Hypothalamus (tissue), 51 donors: ENCODE measurements around the gene CHST8.

Source experiments
- DNase-seq, 51 donors: peaks; one replicate each; lab custom pipeline; 2025; lab: John Stamatoyannopoulos, UW

Gene CHST8

DNA sequence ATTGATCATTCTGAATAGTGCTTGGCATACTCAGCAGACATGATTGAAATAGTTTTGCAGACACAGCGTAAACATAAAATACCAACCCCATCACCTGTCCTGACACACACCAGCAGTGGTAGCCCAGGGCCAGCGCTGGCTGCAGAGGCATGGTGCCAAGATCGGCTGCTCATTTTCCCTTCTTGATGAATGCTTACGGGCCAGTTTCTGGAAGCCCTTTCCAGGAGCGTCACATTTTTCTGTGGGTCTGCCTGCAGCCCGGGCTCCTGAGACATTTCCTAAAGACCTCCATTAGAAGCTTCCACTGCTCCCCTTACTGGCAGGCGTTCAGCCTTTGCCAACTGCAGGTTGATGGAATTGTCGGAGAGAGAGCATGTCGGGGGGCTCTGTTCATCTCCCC lies 48.6 kb downstream of the CHST8 start:
- DNase-seq: no peak

DNA sequence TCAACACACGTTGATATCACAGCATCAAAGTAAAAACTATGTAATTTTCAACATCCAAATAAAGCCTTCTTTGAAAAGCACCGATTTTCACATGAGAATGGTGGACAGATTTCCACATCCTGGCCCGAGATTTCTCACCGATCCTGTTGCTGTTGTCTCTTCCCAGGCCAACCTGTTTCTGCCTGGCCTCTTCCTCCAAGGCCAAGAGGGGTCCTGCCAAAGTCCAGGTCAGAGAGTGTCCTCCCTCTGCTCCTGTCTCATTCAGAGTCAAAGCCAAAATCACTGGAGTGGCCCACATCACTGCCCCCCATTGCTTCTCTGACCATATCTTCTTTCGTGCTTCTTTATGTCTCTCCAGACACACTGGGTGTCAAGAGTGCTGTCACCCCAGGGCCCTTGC lies 49.5 kb downstream of the CHST8 start:
- DNase-seq: no peak

DNA sequence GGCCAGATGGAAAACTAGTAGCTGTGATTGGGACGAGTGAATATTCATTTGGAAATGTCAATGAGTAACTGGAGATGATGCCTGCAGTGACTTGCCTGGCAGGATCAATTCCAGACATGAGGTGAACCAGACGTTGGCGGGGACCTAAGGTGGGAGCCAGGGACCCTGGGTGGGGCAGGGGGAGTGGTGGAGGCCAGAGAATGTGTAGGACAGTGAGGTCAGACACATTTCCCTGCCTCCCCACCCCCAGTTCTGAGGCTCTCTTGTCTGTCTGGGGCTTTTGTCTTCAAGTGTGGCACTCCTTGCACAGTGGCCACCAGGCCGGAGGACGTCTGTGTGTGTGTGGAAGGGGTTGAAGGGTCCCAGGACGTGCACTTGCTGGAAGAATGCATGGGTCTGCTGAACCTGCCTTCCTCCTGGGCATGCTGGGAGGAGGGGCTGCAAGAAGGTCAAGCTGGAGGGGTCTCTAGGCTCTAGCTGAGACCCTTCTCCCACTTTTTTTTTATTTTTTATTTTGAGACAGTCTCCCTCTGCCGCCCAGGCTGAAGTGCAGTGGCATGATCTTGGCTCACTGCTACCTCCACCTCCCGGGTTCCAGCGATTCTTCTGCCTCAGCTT lies 51.6 kb downstream of the CHST8 start:
- DNase-seq: no peak

DNA sequence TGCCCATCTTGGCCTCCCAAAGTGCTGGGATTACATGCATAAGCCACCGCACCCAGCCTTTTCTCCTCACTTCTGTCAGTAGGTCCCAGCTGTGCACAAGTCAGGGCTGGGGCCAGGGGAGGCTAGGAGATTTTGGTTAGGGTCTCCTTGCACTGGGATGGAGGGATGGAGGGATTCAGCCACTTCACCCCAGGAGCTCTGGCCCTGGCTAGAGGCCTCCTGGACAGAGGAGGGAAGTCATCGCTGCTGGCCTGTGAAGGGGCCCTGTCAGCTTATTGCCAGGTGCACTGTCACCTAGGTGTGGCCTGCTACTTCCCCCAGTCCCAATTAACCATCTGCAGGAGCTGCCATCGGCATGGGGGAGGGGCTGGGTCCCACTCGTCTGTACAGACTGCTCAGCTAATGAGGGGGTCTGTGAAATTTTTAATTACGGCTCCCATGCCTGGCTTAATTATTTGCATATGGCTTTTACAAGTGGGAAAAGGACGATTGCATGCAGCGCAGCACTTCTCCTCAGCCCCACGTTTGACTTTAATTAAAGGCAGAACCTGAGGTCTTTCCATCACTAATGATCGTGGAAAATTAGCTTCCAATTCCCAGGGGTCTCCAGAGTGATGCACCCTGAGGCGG lies 52.4 kb downstream of the CHST8 start:
- no peak for DNase-seq

DNA sequence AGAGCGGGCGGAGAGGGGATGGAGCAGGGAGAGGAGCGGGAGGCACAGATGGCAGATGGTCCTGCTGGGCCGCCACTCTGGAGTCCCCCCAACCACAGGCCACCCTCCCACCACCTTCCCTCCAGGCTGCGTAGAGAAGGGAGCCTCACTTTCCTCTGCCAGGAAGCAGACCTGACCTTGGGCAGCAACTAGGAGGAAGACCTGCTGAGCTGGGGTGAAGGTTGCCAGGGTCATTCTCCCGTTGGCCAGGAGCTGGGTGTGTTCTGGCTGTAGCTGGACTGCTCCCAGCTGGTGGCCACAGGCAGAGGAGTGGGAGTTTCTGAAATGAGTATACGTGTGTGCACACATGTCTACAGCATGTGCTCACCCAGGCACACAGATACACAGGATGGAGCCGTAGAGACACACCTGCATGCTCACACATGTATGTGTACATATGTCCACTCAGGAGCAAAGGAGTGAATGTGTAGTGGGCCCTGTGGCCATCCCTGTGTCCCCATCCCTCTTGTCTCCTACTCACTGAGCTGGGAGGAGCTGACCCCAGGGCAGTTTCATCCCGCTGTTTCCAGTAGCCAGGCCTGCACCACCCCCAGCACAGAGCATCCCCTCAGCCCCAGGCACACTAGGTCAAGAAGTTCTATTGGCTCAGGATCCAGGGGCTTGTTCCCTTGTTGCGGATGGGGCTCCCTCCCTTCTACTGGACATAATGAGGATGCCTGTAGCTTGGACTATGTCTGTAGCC lies 53.0 kb downstream of the CHST8 start:
- DNase-seq: no peak

DNA sequence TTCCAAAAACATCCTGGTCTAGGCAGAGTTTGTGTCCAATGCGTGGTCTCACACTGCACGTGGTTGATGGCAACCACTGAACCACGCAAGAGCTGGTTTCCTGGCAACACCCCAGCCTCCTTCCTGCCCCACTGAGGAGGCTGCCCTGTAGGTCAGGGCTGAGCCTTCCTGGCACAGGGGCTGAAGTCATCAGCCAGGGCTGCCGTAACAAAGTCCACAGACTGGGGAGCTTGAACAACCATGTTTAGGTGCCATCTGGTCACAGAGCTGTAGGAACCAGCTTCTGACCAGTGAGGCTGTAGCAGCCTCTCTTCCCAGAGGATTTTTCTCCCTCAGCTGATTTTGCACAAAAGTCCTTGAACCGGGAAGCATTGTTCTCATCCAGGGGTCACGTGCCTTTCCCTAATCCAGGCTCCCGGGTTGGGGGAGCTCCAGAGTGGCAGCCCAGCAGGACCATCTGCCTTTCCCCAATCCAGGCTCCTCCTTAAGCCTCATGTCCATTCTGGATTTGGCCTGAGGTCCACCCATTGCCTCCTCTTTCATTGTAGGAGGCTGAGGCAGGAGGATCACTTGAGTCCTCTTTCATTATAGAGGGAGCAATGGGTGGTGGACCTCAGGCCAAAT lies 53.9 kb downstream of the CHST8 start:
- DNase-seq: no peak

DNA sequence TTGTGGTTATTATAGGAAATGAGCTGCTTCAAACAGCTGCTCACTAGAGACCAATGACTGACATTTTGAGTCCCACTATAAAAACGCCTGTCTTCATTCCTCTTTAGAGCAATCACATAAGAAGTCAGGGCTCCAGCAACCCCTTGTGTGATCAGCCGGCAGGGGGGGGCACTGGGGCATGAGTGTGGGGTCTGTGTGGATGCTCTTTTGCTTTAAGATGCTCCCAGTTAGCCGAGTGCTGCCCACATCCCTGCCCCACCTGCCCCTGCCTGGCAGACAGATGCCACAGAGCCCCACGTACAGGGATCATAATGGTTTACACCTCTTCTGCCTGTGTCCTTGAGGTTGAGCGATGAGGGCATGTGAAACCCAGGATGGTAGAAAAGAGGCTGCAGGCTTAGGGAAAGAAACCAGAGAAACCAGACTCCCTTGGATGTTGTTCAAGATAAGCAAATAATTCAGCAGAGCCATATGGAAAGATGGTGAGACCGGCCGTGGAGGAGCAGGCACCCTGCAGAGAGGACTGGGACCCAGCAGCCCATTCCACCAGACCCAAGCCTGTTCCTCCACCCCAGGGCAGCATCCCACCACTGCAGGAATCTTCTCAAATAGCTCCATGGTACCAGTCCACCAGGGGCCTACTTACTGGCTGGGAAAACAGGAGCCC lies 55.4 kb downstream of the CHST8 start:
- DNase-seq: no peak

DNA sequence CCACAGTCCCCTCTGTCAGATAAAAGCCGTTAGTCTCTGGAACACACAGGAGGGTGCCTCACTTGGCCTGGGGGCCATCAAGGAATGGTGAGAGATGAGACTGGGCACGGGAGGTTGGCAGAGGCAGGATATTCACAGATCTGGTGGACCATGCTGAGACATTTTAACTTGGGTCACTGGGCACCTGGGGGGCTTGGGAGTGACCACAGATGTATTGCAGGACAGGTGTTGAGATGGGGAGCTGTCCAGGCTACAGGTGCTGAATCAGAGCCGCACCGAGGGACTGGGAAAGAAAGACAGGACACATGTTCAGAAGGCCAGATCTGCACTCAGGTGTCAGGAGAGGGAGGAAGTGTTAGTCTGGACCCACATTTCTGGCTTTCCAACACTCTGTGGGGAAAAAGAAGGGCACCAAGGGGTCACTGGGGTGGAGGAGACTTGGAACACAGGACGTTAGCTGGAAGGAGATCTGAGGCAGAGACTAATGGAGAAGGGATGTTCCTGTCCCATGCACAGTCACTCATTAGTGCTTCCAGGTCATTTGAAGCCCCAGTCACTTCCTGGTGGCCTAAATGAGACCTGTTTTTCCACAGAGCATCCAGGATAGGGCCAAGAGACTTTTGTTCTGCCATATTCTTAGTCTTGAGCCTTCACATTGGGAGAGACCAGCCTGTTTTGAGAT lies 56.1 kb downstream of the CHST8 start:
- DNase-seq: no peak

DNA sequence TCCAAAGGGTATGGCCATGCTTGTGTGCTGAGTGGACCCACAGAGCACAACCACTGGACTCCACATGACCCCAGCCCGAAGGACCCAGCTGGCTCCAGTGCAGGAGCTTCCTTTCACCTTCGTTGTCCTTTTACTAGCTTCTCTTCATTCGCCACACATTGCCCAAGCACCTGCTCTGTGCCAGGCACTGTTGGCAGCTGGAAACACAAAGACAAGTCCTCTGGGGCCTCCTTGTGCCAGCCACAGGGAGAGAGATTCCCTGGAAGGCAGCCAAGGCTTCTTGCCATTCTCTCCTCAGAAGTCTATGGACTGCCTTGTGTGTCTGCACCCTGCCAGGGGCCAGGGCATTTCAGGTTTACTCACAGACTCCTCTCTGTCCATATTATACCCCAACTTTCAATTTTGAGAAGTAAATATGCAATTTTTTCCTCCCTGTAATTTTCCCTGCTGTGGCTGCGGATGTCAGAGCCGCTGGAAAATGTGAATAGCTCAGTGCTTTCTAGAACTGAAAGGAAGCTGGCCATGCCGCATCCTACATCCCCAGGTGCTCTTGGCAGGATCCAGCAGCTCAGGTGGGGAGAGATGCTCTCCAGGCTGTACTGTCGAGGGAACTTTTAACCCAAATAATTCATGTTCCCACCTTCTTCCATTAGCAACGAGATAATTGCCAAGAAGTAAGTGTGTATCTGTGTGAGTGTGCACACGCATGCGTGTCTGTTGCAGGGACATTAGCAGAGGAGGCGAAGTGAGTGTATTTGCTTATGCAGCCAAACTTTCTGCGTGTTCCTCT lies 57.2 kb downstream of the CHST8 start:
- DNase-seq: peak in 41 of 51 donors; percentile 5 to 80 (median 38)

DNA sequence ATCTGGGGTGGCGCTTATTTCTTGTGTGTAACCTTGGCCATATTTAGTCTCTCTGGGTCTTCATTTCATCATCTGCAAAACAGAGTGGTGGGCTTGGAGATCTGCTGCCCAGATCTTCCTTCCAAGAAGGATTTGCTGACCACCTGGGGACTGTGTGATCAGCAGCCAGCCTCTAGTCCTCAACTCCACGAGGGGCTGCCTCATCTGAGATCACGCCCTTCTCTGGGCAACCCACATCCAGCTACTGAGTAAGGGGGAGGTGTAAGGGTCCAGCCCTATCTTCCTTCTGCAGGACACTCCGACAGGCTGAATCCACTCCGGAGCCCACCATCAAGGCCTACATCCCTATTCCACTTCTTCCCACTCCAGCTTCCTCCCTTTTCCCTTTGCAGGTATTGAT lies 57.9 kb downstream of the CHST8 start:
- no peak for DNase-seq

DNA sequence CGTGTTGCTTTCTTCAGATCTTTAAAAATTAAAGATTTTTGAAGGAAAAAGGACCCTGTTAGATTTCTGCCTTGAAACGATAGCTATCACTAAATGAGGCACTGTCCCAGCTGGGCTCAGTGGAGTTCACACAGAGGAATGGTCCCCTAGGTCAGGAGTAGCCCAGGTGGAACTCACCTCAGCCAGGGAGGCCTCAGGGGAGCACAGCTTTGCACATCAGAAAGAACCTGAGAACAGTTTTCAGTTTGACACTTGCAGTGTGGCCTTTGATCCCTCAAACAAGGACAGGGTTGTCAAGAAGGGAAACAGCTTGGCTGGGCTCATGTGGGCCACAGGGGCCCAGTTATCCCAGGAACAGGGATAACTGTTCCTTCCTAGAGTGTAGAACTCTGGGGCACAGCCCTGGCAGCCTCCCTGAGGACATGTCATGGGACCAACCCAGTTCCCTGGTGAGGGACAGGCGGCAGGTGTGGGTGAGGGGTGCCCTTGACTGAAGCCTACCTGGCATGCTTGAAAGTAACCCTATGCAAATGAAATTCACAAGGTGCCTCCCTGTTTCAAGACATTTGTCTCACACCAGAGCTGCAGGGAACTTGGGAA lies 59.4 kb downstream of the CHST8 start:
- no peak for DNase-seq

DNA sequence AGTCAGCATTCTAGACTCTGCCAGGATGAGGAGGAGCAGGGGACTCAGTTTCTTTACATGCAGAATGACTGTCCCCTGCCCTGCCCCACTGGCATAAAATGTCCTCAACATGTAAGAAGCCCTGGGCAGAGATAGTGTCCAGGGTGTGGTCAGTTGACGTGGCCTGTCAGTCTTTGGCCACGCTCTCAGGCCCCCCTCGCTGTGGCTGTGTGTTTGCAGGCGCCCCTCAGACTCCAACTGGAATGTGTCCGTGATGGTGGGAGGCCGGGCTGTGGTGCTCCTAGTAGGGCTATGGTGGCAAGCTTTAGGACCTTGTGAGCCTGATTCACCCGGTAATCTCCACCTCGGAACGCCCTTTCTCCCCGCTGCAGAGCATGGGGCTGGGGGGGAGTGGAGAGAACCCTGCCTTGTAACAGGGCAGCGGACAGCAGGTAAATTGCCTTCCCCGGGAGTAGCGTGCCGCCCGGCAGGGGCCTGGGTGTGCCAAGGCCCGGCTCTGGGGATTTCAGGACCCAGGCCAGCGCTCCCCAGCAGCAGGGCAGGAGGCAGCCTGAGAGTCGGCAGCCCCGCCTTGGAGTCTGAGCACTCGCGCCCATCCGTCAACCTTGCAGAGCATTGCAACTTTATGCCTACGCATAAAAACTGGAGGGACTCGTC lies 62.3 kb downstream of the CHST8 start:
- peak in 4 of 51 donors; percentile 12 to 31 (median 21) for DNase-seq

DNA sequence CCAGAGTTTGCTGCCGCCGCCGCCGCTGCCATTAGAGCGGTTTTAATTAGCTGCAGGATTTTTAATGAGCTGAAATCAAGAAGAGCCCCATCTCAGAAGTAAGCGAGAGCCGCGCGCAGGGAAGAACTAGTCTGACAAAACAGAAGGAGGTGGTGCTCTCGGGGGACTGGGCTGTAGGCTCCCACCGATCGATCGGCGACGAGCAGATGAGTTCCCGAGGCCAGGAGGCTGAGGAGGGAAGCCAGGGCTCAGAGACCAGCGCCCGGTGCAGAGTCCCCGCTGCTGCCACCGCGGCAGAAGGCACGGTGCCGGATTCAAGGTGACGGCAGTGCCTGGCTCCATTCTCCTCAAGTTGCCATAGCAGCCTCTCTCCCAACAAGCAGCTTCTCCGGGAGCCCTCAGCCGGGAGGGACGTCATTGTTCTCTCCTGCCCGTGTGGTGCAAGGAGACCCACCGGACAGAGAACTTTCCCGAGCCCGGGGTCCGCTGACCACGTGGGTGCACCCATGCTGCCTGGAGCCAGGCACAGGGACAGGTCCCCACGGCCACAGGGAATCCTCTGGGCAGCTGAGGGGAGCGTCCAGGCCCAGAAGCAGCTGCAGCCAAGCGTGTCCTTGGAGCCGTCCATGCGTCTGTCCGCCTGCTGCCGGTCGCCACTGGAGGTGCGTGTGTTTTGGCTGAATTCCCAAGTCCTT lies 62.9 kb downstream of the CHST8 start:
- DNase-seq: peak in 9 of 51 donors; percentile 13 to 46 (median 19)

DNA sequence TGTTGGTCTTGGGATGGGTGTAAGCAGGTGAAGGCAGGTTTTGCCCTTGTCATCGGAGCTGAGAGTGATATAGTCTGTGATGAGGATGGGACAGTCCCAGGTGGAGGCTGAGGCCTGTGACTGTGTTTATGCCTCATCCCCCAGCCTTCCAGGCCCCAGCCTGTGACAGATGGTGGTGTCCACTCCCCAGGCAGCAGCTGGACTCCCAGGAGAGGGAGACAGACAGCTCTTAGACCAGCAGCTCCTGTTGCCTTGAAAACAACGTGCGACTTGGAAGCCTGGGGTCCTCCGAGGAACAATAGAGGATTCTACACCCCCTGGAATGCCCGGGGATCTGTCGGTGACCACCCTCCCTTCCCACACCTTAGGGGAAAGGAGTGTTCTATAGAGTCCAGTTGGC lies 63.8 kb downstream of the CHST8 start:
- no peak for DNase-seq

DNA sequence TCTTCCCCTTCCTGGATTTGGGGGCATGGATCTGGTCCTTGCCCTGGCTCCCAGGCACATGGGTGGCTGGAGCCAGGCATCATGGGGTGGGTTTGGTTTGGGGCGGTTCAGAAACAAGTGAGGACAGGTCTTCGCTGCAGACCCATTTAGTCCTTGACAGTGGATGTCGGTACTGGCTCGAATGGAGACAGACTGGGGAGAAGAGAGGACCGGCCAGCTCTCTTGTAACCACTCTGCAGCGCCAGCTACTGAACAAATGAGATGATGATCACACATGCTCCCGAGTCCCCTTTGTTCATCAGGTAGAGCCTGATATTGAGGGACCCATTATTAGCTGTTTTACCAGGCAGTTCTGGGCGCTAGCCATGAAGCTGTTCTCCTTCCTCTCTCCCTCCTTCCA lies 64.5 kb downstream of the CHST8 start:
- DNase-seq: no peak

DNA sequence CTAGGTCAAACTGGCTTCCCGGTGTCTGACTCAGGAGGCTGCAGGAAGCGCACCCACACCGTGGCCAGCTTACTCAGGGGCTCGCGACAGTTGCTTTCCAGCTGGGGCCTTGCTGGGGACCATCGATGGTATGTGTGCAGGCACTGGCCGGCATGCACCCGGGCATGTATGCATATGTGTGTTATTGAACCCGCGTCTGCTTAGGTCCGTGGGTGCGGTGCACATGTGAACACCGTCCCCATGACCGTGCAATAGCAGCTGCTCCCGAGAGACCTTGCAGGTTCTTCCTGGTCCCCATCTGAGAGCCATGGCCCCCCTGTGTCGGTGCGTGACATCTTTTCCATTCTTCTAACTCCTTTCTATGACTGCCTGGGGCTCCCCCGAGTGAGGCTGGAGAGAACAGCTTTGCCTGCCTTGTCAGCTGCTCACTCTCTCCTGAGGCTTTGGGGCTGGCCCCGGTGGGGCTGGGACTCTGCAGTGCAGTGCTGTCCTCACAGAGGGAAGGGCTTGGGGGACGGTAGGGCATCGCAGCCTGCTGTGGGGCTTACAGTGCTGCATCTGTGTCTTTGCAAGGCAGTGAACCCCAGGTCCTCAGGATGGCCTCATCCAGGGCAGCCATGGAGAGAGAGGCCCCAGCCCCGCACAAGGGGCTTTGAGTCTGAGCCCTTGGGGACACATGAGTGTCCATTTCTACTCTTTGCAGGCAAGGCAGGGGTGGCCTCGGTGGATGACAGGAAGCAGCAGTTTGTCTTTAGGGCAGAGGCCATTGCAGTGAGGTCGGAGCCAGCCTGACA lies 65.1 kb downstream of the CHST8 start:
- DNase-seq: no peak

DNA sequence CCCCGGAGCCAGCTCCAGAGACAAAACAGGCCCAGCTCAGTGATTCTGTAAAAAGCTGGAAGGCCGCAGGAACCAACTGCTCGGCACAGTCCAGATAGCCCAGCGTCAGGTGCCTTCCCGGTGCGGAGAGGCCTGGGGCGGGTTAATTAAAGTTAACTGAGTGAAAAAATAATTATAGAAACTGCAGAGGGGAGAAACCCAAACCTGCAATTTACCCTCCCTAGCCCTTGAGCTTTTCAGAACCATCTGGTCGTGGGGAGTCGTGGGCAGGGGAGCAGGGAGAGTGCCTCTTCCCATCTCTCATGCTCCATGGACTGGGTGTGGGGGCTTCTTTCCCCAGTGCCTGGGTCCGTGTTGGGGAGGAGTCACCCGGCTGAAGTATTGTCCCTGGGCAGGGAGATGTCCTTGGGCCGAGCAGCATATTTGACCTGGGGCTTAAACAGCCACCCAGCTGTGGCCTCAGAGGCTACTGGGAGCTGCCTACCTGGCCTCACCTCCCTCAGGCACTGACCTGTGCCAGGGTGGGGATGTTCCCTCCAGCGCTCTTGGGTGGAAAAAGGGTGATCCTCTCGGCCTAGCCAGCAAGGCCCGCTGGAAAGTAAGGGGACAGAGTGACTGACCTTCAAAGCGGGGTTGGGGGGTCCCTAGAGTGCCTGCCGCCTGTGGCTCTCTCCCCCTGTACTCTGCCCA lies 65.9 kb downstream of the CHST8 start:
- DNase-seq: no peak
